GM19397 (cell line): Measurements from ENCODE around the gene DNAJC5G.
"Not testable (repeated sequence)": the region's sequence is repeated elsewhere in the genome, so short reads cannot be mapped to it uniquely, and the experiment has no call there.

Experiments used
- ATAC-seq: cut with Tn5 transposase; IDR thresholded peaks from one replicate; pipeline ENCODE4 v1.9.1; 2021; ENCODE audit warnings: mild to moderate bottlenecking, moderate library complexity; ENCODE audit not compliant: unreplicated experiment

The DNAJC5G gene

DNA sequence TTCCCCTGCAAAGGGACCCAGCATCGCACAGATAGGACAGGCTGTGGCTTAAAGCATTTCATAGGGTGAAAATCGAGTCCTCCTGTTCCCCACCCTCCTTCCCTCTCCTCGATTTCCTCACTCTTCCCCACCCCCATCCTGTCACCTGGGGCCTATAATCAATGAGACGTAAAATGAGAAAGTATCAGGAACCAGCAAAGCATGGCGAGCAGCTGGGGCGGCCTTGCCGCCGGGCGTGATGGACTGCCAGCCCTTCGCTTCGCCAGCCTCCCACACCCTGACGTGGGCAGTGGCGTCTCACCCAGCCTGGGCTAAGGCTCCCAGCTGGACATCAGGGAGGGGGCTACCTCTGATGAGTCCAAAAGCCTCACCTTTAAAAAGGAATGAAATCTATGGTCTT, 23.5 kb upstream of the DNAJC5G start:
- ATAC-seq, result no peak

DNA sequence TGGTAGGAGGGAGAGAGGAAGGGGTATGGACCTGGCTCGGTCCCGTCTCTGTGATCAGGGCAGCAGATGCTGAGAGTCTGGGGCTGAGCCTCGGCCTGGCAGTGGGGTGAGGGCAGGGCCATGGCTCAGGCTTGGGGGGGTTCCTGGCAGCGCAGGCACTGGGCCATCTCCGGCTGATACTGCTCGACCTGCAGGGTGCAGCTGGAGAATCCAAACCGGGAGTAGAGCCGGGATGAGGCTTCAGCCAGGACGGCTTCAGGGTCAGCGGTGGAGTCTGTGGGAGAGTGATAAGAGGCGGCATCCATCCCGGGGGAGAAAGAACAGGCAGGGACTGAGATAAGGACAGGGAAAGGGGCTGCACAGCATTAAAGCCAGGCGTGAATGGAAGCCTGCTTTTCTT, 20.0 kb upstream of the DNAJC5G start:
- no peak for ATAC-seq

DNA sequence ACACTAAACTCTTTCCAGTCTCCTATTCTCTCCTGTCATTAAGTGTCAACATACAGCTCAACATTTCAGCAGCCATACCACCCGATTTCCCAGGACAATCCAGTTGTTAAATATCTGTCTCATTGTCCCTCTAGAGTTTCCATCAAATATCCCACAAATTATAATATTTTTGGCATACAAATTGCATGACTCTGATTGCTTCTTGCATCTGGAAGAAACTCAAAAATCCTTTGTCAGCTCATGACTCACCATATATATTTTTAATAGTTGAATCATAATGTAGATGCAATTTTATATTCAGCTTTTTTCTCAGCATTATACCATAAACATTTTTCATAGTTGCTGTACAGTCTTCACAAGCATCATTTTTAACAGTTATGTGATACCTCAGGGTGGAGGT, 19.6 kb upstream of the DNAJC5G start:
- ATAC-seq, result no peak

DNA sequence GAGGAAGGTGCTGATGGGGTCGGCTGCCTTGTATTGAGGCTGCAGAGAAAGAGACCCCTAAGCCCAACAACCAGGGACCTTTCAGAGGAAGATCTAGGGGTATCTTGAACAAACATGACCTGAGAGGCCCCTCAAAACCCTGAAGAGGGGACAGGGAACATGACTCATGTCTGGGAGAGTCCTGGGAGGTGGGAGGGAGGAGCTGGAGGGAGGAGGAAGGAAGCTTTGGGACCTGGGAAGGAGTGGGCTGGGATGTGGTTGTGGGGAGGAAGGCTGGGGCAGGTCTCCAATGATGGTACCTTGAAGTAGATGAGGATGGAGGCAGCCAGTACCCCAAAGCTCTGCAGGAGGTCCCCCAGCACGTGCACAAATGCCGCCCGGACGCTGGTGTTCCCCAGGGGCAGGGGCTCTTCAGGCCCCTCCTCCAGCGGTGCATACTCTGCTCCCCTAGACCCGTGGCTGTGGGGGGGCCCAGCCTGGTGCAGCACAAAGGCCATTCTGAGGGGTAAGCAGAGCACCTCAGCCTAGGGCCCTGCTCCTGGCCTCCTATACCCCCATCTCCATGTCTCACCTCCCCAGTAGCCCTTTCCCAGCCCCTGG, 18.3 kb upstream of the DNAJC5G start:
- ATAC-seq, result no peak

DNA sequence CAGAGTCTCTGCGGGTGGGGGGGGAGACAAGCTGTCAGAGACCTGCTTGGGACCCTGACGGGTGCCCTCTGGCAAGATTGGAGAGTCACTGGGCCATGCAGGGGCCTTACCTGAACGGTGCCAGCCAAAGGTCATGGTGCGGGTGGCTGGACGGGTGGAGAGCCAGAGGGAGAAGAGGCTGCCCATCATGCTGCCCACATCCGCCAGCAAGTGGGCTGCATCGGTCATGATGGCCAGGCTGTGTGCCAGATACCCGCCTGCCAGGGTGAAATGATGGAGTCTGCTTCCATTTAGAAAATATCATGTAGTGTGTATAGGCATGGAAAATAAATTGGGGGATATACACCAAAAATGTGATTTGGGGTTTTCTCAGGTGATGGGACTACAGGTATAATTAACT, 17.2 kb upstream of the DNAJC5G start:
- no peak for ATAC-seq

DNA sequence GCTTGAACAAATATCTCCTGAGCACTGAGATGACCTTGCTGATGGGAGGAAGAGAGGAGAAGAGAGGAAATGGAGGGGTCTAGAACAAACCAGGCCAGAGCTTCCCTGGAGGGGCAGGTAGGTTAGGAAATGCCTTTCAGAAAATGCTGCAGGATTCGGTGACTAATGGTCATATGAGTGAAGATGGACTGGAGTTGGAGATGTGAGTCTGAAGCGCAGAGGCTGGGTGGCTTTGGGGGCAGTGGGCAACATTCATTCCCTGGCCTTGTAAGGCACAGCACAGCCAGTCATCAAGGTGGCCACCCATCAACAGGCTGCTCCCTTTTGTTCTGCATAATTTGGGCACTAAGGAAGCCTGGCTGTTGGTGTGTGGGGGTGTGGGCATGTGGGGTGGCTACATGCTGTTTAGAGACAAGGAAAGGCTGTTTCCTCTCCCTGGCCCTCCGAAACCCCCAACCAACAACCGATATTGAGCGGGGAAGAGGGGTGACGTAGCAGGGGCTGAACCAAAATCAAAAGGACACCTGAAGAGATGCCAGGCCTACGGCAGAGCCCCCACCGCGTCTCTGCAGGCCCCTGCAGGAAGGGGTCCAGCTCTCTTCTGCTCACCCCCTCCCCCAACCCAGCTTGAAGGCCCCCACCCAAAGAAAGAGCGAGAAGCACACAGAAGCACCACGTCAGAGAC, 13.8 kb upstream of the DNAJC5G start:
- ATAC-seq, result no peak

DNA sequence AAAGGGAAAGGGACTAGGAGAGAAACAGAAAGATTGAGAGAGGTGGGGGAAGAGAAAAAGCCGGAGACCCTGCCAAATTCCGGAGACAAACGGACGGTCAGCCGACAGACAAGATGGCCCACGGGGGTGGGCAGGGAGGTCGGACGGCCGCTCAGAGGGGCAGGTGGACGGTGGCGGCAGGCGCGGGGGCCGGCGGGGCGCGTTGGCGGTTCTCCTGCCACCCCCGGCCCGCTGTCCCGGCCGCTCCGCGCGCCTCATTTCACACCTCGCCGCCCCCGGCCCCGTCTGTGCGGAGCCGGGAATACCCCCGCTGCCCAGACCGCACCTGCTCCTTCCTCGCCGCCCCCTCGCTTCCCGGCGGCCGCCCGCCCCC, 13.3 kb upstream of the DNAJC5G start:
- ATAC-seq, result no peak

DNA sequence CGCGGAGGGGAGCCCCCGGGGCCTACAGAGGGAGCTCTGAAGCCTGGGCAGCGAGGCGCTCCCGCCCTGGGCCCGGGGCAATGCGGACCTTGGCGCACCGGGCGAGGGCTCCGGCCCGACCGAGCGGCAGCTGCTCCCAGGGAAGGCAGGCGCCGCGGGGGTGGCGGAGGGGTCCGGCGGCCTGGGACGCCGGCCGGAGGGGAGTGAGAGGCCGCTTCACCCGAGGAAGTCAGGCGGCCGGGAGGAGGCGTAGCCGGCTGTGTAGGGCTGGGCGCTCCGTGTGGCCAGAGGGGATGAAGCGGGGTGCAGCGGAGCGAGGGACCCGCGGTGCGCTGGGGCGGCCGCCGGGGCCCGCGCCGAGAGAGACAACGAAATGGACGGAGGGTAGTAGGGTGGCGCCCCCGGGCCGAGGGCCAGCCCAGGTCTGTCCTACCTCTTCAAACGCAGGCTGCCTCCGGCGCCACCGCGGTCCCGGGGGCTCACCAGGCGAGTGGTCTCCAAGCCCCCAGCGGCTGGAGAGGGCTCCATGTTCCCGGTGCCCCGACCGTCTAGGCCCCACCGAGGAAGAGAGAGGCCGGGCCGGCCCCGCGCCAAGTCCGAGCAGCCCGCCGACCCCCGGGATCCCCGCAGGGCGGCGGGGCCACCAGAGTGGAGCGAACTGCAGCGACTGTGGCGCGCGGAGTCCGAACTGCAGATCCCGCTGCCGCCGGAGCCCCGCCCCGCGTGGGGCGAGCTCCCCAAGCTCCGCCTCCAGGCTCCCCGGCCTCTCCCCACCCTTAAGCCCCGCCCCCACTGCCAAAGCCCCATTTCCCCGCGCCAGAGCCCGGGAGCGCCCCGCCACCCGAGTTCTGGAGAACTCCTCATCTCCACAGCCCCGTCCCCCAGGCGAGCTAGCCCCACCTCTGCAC, 12.6 kb upstream of the DNAJC5G start, which contains the start of gene SLC30A3:
TSS of gene SLC30A3 (minus strand) at position 669 of the 908 bp plus-strand sequence. CDS start at position 528, 141 bp downstream.
- ATAC-seq, result no peak

DNA sequence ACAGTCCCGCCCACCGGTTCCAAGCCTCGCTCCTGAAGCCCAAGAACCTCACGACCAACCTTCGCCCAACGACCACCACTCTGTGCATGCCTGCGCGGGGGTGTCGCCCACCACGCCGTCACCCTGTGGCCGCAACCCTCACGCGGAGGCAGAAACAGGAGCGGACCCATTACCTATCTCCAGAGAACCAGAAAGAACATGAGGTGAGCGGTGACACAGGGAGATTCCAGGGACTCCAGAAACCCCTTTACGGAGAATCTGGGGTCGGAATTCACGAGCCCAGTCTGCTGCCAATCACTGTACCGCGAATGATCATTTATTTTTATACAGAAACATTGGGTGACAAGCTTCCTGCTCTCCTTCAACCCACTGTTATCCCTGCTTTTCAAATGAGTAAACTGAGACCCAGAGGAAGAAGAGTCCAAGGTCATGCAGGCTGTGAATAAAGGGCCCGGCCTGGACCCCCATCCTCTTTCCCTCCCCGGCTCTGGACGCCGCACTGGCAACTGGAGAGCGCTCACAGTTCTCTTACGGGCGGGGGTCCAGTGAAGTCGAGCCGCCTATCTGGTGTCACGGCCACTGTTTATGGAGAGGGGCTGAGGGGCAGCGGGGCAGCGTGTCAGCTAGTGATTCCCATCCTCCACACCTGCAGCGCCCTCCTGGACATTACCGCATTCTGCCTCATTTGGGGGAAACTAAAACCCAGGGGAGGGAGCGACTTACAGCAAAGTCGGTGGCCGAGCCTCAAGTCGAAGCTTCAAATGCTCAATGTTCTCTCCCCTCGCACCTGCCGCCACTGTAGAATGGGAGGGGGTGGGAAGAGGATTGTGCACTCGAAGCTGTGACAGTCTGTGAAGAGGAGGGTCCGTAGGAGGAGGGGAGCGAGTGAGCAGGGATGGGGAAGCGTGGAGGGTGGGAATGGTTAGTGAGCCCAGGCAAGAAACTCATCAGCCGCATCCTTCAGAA, 11.7 kb upstream of the DNAJC5G start:
- ATAC-seq, result no peak

DNA sequence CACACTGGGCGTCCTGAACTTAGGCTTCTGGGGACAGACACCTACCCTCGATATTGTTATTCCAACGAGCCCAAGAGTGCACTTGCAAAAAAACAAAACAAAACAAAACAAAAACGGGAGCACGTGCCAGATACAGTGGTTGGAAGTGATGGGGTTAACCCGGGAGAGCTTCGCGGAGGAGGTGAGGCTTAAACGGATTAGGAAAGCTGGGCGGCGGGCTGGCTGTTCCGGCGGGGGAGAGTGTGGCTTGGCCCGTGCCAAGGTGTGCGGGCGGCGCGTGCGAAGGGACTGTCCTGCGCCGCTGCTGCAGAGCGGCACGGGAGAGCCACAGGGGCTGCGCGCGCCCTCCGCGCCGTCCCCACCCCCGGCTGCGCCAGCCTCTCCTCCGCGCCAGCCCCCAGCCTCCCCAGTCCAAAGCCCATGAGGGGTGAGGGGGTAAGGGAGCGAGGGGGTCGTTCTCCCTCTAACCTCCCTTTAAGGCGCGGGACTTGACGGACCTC, 10.9 kb upstream of the DNAJC5G start:
- ATAC-seq, result no peak

DNA sequence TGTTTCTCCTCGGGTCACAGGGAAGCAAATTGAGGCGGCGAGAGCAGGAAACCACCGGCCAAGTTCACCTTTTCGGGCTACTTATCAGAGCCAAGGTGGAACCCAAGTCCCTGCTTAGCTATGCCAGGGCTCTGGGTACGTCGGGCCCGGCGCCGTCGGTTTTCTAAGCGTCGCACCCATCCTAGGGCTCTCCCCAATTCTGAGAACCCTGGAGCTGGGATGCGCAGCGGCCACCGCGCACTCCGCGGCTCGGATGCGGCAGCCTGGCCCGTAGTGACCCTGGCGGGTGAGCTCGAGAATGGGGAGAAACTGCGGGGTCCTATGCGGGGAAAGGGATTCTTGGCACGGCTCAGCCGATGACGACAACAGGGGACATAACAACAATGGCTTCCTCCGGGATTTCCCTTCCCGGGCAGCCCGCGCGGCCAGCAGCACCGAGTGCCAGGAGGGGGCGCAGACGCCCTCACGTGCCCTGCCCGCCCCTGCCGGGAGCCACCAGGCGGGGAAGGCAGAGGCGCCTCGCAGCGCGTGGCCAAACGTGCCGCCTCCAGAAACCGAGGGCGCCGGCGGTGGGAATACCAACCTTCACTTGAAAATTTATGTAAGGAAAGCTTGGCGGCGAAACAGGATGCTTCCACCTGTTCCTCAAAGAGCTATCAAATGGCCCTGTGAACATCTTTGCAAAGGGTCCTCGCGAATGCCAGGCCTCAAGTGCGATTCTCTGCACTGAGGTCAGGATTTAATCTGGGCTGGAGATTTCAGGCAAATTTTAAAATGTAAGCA, 10.3 kb upstream of the DNAJC5G start:
- no peak for ATAC-seq

DNA sequence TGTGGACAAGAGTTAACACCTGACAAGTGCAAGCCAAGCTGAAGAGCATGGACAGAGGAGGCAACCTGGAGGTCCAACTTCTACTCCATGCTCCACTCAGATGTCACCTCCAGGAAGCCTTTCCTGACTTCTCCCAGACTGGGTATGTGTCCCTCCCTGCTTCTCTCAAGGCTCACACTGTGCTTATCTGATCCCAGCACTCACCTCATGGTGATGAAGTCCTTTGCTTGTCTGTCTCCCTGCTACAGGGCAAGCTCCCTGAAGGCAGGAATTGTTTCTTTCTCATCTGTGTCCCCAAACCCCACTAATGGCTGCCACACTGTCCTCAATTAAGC, 9.7 kb upstream of the DNAJC5G start:
- no peak for ATAC-seq

DNA sequence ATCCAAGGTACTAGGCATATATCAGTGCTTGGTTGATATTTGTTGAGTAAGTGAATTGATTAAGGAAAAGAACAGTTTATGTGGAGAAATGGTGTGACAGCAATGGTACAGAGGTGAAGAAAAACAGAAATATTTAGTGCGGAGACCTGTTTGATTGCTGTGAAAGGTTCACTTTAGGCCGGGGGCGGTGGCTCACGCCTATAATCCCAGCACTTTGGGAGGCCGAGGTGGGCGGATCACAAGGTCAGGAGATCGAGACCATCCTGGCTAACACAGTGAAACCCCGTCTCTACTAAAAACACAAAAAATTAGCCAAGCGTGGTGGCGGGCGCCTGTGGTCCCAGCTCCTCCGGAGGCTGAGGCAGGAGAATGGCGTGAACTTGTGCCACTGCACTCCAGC, 6.9 kb upstream of the DNAJC5G start:
- ATAC-seq, result not testable (repeated sequence)

DNA sequence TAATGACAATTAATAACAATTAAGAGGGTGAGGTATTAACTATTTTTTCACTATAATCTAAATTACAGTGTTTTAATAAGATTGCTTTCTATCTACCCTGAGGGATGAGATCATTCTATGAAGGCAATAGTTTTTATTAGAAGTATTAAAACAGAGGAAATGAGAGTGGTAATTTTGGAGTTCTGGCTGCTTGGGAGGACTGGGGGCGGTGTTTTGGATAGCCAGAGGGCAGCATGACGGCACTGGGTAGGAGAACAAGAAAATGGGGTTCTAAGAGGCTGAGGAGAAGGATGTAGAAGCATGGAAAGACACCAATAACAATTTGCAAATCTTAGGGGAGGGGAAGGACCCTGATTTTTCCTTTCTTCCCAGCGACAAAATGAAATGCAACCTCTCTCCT, 5.1 kb upstream of the DNAJC5G start:
- ATAC-seq, result no peak

DNA sequence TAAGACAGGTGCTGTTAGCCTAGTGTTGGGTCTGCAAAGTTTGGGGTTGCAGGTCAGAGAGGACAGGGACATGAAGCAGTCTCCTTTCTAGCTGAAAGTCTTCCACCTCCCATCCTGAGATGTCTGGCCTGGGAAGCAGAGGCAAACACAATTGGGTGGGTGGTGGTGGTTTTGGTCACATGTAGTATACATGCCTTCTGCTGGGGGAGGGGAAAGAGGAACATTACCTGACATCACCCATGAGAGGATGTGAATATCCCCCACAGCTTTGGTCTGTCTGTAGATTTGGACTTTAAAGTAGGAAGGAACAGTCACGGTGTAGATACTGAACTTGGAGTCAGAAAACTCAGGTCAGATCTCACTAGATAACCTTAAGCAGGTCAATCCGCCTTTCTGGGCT, 4.6 kb upstream of the DNAJC5G start:
- ATAC-seq, result no peak

DNA sequence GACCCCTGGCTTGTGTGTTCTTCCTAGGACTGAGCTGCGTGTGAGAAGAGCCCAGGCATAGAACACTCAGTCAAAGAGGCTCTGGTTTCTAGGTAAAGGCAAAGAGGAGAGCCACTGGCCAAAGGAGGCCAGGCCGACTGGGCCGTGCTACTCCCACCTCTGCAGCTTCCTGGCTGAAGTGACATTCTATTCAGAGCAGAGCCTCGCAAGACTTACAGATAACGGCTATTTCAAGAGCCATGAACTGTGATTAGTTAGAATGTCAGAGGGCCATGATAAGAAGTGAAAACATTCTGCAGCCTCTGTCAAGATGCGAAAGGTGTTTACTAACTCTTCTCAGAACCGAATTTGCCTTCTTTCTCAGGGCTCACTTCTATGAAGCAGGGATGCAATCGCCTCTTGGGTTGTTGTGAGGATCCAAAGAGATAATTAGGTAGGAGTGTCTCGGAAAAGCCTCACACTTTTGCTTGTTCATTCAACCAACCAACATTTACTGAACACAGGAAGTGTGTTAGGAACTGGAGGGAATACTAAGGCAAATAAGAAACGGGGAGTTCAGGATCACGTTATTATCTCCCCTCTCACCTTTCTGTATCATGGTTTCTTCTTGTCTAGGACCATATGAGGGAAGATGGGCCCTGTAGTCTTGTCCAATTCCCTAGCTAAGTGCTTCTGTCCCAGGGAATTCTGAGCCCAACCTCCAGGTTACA, 3.4 kb upstream of the DNAJC5G start:
- ATAC-seq, result no peak

DNA sequence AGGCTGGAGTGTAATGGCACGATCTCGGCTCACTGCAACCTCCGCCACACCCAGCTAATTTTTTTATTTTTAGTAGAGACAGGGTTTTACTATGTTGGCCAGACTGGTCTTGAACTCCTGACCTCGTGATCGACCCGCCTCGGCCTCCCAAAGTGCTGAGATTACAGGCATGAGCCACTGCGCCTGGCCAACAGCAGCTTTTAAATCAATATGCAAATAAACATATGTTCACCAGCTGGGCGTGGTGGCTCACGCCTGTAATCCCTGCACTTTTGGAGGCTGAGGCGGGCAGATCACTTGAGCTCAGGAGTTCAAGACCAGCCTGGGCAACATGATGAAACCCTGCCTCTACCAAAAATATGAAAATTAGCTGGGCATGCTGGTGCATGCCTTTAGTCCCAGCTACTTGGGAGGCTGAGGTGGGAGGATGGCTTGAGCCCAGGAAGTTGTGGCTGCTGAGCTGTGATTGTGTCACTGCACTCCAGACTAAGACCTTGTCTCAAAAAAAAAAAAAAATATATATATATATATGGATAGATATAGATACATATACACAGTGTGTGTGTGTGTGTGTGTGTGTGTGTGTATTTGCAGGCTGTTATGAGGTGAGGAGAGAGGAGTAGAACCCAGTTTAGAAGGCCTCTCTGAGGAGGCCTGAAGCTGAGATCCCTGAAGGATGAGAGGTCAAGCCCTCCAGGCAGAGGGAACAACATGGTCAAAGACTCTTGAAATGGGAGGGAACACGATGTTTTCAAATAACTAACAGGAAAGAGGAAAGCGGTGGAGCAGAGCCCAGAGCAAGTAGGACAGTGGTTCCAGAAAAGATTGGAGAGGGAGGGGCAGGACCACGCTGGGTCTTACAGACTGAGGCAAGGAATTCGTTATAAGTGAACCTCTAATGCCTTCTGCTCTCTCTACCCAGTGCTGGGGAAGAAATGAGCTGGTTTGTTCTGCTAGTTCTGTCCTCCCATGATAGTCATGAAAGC, 2.4 kb upstream of the DNAJC5G start:
- ATAC-seq, result not testable (repeated sequence)

DNA sequence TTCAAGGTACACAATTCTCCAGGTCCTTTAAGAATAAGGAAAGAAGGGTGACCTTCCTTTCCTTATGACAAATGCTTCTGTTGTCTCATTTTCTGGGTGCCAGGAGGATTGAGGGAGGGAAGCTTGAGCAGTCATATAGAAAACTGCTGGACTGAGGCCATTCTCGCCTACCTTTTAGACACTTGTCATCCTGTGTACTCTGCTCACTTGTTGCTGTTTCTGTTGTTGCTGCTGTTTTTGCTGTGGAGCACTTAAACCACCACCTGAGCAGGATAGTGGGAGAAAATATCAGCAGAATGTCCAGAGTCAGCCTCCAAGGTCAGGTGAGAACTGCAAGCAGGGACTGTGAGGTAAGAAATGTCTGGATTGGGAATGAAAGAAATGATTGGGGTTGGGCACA, 2.8 kb downstream of the DNAJC5G start:
- ATAC-seq, result no peak
